Stimulated activated CD4-positive, alpha-beta T cell treated with anti-CD3 and anti-CD28 coated beads, Interleukin-4, amount 100 ng/mL, for 24 hours (primary cell): ENCODE data around the gene SERPINA12.
"Not testable (repeated sequence)": the region's sequence is repeated elsewhere in the genome, so short reads cannot be mapped to it uniquely, and the experiment has no call there.

Source experiments
- DNase-seq: peaks from one replicate; pipeline ENCODE4 v3.0.0-alpha.2; 2020

SERPINA12 gene

GRCh38 chr14:94485944-94486841 is 23.1 kb downstream of the SERPINA12 start:
- peak; percentile 37 for DNase-seq

GRCh38 chr14:94484481-94484880 is 24.8 kb downstream of the SERPINA12 start:
- DNase-seq, result no peak

- no peak for DNase-seq
Measured at GRCh38 chr14:94483729-94484275, 25.5 kb downstream of the SERPINA12 start.

- DNase-seq, result no peak
Measured at GRCh38 chr14:94483071-94483451, 26.2 kb downstream of the SERPINA12 start.

- DNase-seq, result not testable (repeated sequence)
Measured at GRCh38 chr14:94482132-94483070, 26.9 kb downstream of the SERPINA12 start.

- DNase-seq, result no peak
Measured at GRCh38 chr14:94481468-94482131, 27.7 kb downstream of the SERPINA12 start.

GRCh38 chr14:94480809-94481208 is 28.5 kb downstream of the SERPINA12 start:
- no peak for DNase-seq

- DNase-seq, result no peak
Measured at GRCh38 chr14:94478420-94478819, 30.8 kb downstream of the SERPINA12 start.

GRCh38 chr14:94476023-94476422 is 33.2 kb downstream of the SERPINA12 start, which contains the start of gene SERPINA9:
TSS of gene SERPINA9 (minus strand) at chr14:94476197. CDS start at chr14:94469840, 6,357 bp downstream.
- DNase-seq, result no peak

- no peak for DNase-seq
Measured at GRCh38 chr14:94474581-94475031, 34.7 kb downstream of the SERPINA12 start.

GRCh38 chr14:94473666-94474410 is 35.4 kb downstream of the SERPINA12 start:
- no peak for DNase-seq

- no peak for DNase-seq
Measured at GRCh38 chr14:94472842-94473241, 36.4 kb downstream of the SERPINA12 start.

GRCh38 chr14:94471045-94471444 is 38.2 kb downstream of the SERPINA12 start:
- no peak for DNase-seq

GRCh38 chr14:94470311-94470710 is 39.0 kb downstream of the SERPINA12 start:
- DNase-seq, result no peak

GRCh38 chr14:94469261-94469660 is 40.0 kb downstream of the SERPINA12 start:
- no peak for DNase-seq

- DNase-seq, result no peak
Measured at GRCh38 chr14:94467728-94468520, 41.3 kb downstream of the SERPINA12 start.

- no peak for DNase-seq
Measured at GRCh38 chr14:94466706-94467370, 42.4 kb downstream of the SERPINA12 start.

GRCh38 chr14:94465042-94465441 is 44.2 kb downstream of the SERPINA12 start:
- DNase-seq, result no peak

- DNase-seq, result no peak
Measured at GRCh38 chr14:94464290-94464689, 45.0 kb downstream of the SERPINA12 start.
